Stimulated activated effector memory CD8-positive, alpha-beta T cell treated with anti-CD3 and anti-CD28 coated beads, Interleukin-12 subunit alpha, Interleukin-12 subunit beta, amount 100 ng/mL, for 72 hours (primary cell): ENCODE results near the gene TARDBP.
"Not testable (repeated sequence)": the region's sequence is repeated elsewhere in the genome, so short reads cannot be mapped to it uniquely, and the experiment has no call there.

Source experiments
- ATAC-seq: fragments of 150-1000 bp; cut with Tn5 transposase; 2 replicates; pipeline ENCODE4 v1.10.0; 2021
- DNase-seq, 2 donors: peaks; one replicate each; pipeline ENCODE4 v3.0.0; 2021 to 2022; ENCODE audit warnings: low spot score in 2 of 2
- H3K27ac Mint-ChIP-seq: one replicate; pipeline ENCODE4 v1.8.0; 2022; ENCODE audit warnings: mild to moderate bottlenecking, mixed read lengths
- H3K36me3 Mint-ChIP-seq: one replicate; pipeline ENCODE4 v1.8.0; 2022; ENCODE audit warnings: mild to moderate bottlenecking, mixed read lengths
- H3K4me1 Mint-ChIP-seq: one replicate; pipeline ENCODE4 v1.8.0; 2022; ENCODE audit warnings: mixed read lengths
- H3K4me3 Mint-ChIP-seq: one replicate; pipeline ENCODE4 v1.8.0; 2022; ENCODE audit warnings: mild to moderate bottlenecking, mixed read lengths
- H3K9me3 Mint-ChIP-seq: one replicate; pipeline ENCODE4 v1.8.0; 2022; ENCODE audit warnings: mixed read lengths

Gene TARDBP

DNA sequence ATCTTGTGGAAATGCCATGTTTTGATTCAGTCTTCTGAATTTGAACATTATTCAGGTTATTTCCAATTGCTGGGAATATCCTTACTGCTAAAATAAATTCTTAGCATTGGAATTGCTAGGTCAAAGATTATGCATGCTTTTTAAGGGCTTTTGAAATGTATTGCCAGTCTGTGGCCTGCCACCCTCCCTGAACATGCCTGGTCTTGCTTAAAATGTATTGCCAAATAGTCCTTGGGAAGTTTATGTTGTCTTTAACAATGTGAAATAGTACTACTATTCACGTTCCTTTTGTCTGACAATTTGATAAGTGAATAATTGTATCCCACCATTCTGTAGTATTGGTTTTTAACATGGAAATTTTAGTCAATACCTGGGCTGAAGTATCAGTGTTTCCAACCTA is 13.6 kb downstream of the TARDBP start:
- DNase-seq = no peak
- H3K9me3 Mint-ChIP-seq = no peaks in the 10 kb centered on the region
- H3K4me1 Mint-ChIP-seq = peaks cover 29% of the 10 kb centered on the region
- H3K36me3 Mint-ChIP-seq = peaks cover 90% of the 10 kb centered on the region
- H3K27ac Mint-ChIP-seq = no peak overlapping the region
- H3K4me3 Mint-ChIP-seq = no peak overlapping the region
- ATAC-seq = no peak

DNA sequence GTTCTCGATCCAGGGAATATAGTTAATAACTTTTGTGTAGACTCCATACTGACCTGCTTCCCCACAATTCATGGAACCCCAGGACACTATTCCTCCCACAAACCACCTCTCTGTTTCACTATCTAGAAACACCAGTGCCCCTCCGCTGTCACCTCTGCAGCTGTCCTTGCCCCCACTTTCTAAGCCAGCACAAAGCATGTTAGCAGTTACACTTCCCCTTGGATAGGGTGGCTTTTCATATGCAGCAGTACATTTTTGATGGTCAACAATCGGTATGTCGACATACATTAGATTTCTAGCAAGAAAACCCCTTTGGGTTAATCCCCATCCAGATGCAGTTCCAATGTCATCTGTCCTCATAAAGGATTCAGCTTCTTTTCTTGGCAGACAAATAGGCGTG is 14.4 kb downstream of the TARDBP start:
- H3K36me3 Mint-ChIP-seq = peaks cover 81% of the 10 kb centered on the region
- peaks cover 27% of the 10 kb centered on the region for H3K4me1 Mint-ChIP-seq
- no peak for ATAC-seq
- no peaks in the 10 kb centered on the region for H3K9me3 Mint-ChIP-seq
- no peak overlapping the region for H3K4me3 Mint-ChIP-seq
- no peak for DNase-seq
- no peak overlapping the region for H3K27ac Mint-ChIP-seq

DNA sequence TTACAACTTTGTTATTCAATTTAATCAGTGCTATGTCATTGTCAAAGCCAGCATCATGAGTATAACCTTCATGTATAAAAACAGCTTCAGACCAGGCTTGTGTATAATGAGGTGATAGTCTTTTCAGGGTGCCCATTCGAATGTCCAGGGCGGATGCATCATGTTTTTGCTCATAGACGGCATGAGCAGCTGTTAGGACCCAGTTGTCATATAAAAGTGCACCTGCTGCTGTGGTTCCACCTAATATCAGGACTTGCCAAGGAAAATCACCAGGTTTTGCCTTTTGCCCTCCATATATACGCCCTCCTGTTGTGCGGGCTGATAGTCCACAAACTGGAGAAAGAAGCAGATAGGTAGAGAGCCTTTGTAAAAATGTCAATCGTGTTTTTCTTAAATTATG is 14.9 kb downstream of the TARDBP start:
- H3K27ac Mint-ChIP-seq = no peak overlapping the region
- peaks cover 77% of the 10 kb centered on the region for H3K36me3 Mint-ChIP-seq
- H3K4me1 Mint-ChIP-seq = peaks cover 23% of the 10 kb centered on the region

DNA sequence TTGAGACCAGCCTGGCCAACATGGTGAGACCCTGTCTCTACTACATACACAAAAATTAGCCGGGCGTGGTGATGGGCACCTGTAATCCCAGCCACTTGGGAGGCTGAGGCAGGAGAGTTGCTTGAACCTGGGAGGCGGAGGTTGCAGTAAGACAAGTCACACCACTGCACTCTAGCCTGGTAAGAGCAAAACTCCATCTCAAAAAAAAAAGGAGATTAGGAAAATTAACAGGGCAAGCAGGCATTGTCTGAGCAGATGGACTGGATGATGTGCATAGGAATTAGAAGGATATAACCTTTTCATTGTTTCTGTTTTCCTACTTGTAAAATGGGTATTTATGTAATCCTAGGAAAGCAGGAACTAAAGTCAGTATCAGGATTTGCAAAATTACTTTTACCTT is 15.6 kb downstream of the TARDBP start:
- no peak for DNase-seq
- Mint-ChIP-seq H3K36me3 (peaks cover 70% of the 10 kb centered on the region), H3K4me3 (no peak overlapping the region), H3K4me1 (peaks cover 20% of the 10 kb centered on the region), H3K27ac (no peak overlapping the region), H3K9me3 (no peaks in the 10 kb centered on the region)
- ATAC-seq = no peak

More for the DNA sequence above, 14.9 kb downstream of the TARDBP start:
- ATAC-seq (no peak), DNase-seq (no peak)
- Mint-ChIP-seq H3K9me3 (no peaks in the 10 kb centered on the region), H3K4me3 (no peak overlapping the region)

DNA sequence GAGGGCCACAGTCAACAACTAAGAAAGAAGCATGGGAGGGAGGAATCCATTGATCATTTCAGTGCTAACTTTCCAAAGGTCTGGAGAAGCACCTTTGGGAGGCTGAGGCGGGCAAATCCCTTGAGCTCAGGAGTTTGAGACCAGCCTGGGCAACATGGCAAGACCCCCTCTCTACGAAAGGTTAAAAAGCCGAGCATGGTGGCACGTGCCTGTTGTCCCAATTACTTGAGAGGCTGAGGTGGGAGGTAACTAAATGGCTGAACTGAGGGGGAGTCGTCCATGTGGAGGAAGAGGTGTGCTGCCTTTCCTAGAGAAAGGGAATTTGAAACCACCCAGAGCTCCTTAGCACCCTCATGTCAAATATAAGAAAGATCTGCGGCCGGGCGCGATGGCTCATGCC is 18.4 kb downstream of the TARDBP start:
- Mint-ChIP-seq H3K4me3 (no peak overlapping the region), H3K36me3 (peaks cover 42% of the 10 kb centered on the region), H3K27ac (peak overlapping the region; percentile 58), H3K9me3 (no peaks in the 10 kb centered on the region), H3K4me1 (no peaks in the 10 kb centered on the region)
- ATAC-seq (no peak), DNase-seq (no peak)

DNA sequence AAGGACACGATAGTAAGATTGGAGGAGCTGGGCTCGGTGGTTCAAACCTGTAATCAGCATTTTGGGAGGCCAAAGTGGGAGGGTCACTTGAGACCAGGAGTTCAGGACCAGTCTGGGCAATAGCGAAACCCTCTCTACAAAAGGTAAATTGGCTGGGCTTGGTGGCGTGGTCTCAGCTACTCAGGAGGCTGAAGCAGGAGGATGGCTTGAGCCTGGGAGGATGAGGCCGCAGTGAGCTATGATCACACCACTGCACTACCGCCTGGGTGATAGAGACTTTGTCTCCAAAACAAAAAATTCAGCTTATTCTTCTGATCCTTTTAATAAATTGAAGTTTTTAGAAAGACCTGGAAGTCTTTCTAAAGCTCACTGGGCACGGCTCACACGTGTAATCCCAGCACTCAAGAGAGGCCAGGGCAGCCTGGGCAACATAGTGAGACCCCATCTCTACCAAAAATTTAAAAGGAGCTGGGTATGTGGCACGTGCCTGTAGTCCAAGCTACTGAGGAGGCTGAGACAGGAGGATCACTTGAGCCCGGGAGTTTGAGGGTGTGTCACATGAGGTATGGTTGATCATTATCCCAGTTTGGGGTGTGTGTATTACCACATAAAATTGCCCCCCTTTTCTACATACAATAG is 19.3 kb downstream of the TARDBP start:
- no peak for DNase-seq
- Mint-ChIP-seq H3K27ac (no peak overlapping the region), H3K9me3 (no peaks in the 10 kb centered on the region), H3K4me3 (no peak overlapping the region), H3K4me1 (no peaks in the 10 kb centered on the region), H3K36me3 (peaks cover 33% of the 10 kb centered on the region)
- no peak for ATAC-seq

DNA sequence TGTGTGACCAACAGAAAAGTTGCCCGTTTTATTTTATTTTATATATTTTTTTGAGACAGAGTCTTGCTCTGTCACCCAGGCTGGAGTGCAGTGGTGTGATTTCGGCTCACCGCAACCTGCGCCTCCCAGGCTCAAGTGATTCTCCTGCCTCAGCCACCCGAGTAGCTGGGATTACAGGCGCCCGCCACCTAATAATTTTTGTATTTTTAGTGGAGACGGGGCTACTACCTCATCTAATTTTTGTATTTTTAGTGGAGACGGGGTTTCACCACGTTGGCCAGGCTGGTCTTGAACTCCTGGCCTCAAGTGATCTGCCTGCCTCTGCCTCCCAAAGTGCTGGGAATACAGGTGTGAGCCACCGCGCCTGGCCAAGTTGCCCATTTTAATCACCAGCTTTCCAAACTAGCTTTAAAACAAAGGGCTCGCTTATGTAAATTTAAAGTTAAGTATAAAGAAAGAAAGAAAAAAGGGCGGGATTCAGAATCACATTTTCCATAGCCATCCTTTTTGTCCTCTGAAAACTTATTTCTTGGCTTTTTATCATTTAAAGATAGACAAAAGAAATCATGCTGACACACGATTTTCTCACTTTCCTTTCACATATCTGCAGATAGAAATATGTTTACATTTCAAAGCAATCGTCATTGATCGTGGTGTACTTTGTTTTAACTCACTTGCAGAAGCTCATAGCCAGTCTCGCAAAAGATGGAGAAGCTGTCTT is 24.7 kb downstream of the TARDBP start:
- H3K4me3 Mint-ChIP-seq, H3K4me1 Mint-ChIP-seq, H3K9me3 Mint-ChIP-seq, DNase-seq, H3K27ac Mint-ChIP-seq, ATAC-seq, H3K36me3 Mint-ChIP-seq: not testable (repeated sequence)

DNA sequence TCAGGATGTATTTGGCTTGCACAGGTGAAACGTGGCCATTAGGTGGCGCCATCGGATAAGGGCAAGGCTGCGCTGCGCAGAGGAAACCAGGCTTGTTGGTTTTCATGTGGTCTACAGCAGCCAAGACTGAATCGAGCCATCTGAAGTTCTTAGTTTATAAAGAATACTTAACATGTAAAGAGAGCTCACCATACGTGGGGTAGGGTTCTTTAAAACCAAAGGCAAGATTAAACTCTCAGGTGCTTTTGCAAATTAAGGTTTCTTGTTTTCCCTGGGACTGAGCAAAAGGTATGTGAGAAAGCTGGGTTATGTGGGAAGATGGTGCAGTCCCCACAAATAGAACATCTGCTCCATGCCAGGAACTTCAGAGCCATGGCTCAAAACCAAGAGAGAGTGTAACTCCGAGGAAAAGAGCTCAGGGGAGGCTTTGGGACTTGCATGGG is 25.3 kb downstream of the TARDBP start:
- H3K4me3 Mint-ChIP-seq = no peak overlapping the region
- peak; percentile 91 for ATAC-seq
- no peaks in the 10 kb centered on the region for H3K4me1 Mint-ChIP-seq
- H3K36me3 Mint-ChIP-seq = no peaks in the 10 kb centered on the region
- DNase-seq = peak; percentile 86 to 91
- H3K9me3 Mint-ChIP-seq = no peaks in the 10 kb centered on the region
- H3K27ac Mint-ChIP-seq = no peak overlapping the region

DNA sequence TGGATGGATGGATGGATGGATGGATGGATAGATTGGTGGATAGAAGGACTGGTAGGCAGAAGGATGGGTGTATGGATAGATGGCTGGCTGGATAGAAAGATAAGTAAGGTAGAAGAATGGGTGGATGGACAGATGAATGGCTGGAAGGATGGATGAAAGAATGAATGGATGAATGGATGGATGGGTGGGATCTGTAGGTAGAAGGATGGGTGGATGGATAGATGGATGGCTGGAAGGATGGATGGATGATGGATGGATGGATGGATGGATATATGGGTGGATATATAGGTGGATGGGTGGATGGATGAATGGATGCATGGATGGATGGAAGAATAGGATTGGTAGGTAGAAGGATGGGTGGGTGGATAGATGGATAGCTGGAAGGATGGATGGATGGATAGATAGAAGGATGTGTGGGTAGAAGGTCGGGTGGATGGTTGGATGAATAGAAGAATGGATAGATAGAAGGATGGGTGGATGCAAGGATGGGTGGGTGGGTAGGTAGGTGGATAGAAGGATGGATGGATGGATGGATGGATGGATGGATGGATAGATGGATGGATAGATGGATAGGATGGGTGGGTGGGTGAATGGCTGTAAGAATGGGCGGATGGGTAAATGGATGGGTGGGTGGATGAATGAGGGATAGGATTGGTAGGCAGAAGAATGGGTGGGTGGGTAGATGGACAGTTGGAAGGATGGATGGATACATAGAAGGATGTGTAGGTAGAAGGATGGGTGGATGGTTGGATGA is 27.1 kb downstream of the TARDBP start:
- no peaks in the 10 kb centered on the region for H3K36me3 Mint-ChIP-seq
- no peak overlapping the region for H3K4me3 Mint-ChIP-seq
- H3K9me3 Mint-ChIP-seq = no peaks in the 10 kb centered on the region
- ATAC-seq = no peak
- DNase-seq = no peak
- no peak overlapping the region for H3K27ac Mint-ChIP-seq
- no peaks in the 10 kb centered on the region for H3K4me1 Mint-ChIP-seq

DNA sequence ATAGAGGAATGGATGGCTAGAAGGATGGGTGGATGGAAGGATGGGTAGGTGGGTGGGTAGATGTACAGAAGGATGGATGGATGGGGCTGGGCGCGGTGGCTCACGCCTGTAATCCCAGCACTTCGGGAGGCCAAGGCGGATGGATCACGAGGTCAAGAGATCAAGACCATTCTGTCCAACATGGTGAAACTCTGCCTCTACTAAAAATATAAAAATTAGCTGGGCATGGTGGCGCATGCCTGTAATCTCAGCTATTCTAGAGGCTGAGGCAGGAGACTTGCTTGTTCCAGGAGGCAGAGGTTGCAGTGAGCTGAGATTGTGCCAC is 27.6 kb downstream of the TARDBP start:
- ATAC-seq, H3K4me1 Mint-ChIP-seq, H3K4me3 Mint-ChIP-seq, H3K9me3 Mint-ChIP-seq, DNase-seq, H3K27ac Mint-ChIP-seq, H3K36me3 Mint-ChIP-seq: not testable (repeated sequence)

DNA sequence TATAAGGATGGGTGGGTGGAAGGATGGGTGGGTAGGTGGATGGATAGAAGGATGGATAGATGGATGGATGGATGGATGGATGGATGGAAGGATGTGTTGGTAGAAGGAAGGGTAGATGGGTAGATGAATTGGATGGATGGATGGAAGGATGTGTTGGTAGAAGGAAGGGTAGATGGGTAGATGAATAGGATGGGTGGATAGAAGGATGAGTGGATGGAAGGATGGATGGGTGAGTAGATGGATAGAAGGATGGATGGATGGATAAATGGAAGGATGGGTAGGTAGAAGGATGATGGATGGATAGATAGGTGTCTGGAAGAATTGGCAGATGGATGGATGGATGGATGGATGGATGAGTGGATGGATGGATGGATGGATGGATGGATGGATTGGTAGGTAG is 28.6 kb downstream of the TARDBP start:
- Mint-ChIP-seq H3K9me3 (no peaks in the 10 kb centered on the region), H3K4me3 (no peak overlapping the region), H3K36me3 (no peaks in the 10 kb centered on the region), H3K27ac (no peak overlapping the region), H3K4me1 (no peaks in the 10 kb centered on the region)
- no peak for ATAC-seq
- no peak for DNase-seq

DNA sequence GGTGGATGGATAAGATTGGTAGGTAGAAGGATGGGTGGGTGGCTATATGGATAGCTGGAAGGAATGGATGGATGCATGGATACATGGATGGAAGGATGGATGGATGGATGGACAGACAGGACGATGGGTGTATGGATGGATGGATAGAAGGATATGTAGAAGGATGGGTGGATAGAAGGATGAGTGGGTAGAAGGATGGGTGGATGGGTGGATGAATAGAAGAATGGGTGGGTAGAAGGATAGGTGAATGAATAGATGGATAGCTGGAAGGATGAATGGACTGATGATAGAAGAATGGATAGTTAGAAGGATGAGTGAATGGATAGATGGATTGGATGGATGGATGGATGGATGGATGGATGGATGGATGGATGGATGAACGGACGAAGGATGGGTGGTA is 29.6 kb downstream of the TARDBP start:
- ATAC-seq = no peak
- no peaks in the 10 kb centered on the region for H3K9me3 Mint-ChIP-seq

DNA sequence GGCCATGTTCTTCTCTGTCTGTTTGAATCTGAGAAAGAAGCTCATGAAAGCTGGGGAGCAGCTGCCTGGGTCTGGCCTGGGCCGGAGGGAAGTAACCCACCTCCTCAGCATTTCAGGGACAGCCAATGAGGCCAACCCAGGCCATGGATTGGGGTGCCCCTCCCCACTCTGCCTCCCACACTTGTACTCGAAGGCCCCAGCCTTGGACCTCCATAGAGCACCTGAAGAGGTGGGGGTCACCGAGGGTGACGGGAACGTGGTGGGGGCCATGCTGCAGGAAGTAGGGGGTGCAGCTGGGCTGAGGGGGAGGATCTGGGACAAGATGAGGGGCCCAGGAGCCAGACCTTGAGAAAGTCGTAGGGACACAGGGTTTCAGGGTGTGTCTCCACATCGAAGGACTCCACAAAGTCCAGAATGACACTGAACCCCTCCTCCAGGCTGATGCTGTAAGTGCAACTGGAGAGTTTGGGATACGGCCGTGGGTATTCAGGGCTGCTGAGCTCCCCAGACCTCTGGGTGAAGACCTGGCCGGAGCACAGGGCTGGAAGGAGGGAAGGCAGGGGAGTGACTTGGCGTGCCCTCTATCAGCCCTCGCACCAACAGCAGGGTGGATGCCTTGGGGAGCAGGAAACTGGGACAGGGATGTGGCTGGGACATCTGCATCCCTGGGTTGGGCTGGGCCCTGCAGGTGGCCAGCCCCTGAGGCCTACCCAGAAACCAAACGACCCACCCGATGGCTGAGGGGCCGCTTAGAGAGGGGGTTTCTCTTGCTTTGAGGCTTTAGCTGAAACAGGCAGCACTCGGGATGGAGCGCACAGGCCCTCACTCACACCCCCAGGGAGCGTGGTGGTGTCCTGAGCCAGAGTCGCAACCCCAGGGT is 30.8 kb downstream of the TARDBP start:
- no peaks in the 10 kb centered on the region for H3K4me1 Mint-ChIP-seq
- no peak for ATAC-seq
- no peaks in the 10 kb centered on the region for H3K9me3 Mint-ChIP-seq
- DNase-seq = no peak
- H3K27ac Mint-ChIP-seq = no peak overlapping the region
- no peak overlapping the region for H3K4me3 Mint-ChIP-seq
- no peaks in the 10 kb centered on the region for H3K36me3 Mint-ChIP-seq

More for the DNA sequence above, 29.6 kb downstream of the TARDBP start:
- no peak for DNase-seq
- Mint-ChIP-seq H3K27ac (no peak overlapping the region), H3K4me1 (no peaks in the 10 kb centered on the region), H3K36me3 (no peaks in the 10 kb centered on the region), H3K4me3 (no peak overlapping the region)

DNA sequence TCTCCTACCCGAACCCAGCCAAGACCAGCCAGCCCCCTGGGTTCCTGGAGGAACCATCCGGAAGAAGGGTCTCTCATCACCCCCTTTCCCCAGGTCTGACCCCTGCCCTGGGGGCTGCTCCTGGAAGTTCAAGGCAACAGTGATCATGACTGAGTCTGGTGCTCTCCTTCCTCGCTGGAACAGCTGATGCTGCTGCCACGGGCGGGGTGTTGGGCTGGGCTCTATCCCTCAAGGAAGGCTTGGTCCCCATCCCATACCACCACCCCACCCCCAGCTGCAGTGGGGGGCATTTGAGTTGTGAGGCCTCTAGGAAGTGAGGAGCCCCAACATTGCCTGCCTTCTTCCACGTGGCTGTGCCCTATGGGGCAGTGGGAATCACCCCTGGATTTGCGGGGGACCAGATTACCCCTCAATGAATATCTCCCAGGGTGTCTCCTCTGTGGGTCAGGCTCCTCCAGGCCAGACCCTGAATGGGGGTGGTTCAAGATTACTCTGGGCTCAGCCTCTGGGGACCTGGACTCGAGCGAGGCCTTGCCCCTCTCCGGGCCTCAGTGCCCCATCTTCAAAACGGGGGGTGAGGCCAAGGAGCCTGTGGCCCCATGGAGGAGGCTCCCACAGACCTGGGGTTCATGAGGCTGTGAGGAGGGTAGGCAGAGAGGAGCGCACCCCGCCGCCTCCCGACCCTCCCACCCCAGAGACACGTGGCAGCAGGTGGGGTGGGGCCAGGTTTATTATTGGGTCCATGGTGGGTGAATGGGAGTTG is 31.8 kb downstream of the TARDBP start:
- Mint-ChIP-seq H3K4me3 (no peak overlapping the region), H3K4me1 (no peaks in the 10 kb centered on the region), H3K36me3 (no peaks in the 10 kb centered on the region), H3K9me3 (no peaks in the 10 kb centered on the region), H3K27ac (peak overlapping the region; percentile 44)
- DNase-seq (no peak), ATAC-seq (no peak)
